ENCODE results near the gene GALNT10. TPM values are rescaled to one million over a fixed set of nuclear protein-coding genes. Genes with fewer than 3 reads are reported as not detected.

GALNT10 gene
- total RNA-seq, 1 donor from 2014 or later, result 52.3 TPM

DNA sequence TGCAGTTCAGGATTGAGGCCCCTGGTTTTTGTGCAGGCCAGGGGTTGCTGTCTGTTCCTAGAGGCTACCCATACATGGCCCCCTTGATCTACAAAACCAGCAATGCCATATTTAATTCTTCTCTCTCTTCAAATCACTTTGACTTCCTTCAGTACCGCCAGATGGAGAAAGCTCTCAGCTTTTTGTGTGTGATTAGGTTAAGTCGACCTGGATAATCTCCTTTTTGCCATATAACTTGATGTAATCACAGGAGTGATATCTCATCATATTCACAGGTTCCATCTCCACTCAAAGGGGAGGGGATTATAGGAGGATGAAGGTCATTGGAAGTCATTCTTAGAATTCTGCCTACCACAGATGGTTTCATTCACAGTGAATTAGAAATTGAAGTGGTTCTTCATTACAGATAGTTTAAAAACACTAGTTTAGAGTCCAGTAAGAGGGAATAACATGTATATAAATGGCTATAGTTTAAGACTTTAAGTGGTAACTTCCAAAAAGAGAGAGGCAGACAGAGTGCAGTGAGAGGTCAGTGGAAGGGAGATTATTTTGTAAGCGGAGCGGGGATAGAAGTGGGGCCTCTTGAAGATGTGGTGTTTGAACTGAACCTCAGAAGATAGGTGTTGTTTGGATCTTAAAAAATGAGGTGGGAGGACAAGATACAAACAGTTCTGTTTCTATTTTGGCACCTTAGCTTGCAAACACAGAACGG is 85.9 kb downstream of the GALNT10 start:
- TF ChIP-seq, protein P1, sequence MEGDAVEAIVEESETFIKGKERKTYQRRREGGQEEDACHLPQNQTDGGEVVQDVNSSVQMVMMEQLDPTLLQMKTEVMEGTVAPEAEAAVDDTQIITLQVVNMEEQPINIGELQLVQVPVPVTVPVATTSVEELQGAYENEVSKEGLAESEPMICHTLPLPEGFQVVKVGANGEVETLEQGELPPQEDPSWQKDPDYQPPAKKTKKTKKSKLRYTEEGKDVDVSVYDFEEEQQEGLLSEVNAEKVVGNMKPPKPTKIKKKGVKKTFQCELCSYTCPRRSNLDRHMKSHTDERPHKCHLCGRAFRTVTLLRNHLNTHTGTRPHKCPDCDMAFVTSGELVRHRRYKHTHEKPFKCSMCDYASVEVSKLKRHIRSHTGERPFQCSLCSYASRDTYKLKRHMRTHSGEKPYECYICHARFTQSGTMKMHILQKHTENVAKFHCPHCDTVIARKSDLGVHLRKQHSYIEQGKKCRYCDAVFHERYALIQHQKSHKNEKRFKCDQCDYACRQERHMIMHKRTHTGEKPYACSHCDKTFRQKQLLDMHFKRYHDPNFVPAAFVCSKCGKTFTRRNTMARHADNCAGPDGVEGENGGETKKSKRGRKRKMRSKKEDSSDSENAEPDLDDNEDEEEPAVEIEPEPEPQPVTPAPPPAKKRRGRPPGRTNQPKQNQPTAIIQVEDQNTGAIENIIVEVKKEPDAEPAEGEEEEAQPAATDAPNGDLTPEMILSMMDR (IDR thresholded peaks at IDR 0.05), result no peak
- DNase-seq (ENCODE audit: low spot score in 2 of 2), result no peak
- Histone ChIP-seq H3K27ac (no peak overlapping the region), H3K4me1 (peaks cover 0 to 14% of the 10 kb centered on the region in 2 donors), H3K27me3 (no peaks in the 10 kb centered on the region), H3K9me3 (no peaks in the 10 kb centered on the region), H3K4me3 (no peak overlapping the region), H3K36me3 (no peaks in the 10 kb centered on the region)
- intact Hi-C loops (cut with DNase I), result no loop called here

DNA sequence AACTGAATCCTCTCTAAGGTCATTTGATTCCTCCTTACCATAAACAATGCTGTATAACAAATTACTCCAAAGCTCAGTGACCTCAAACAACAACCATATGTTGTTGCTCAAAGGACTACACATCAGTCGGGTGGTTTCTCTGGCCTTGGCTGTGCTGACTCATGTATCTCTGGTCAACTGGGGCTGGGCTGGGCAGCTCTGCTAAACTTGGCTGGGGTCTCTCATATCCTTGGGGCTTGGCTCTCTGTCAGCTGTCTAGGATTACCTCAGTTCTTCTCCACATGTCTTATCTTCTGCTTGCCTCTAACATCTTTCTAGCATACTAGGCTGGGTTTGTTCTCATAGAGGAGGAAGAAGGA is 86.4 kb downstream of the GALNT10 start:
- H3K4me1 ChIP-seq, result peaks cover 0 to 14% of the 10 kb centered on the region in 2 donors
- H3K9me3 ChIP-seq, result no peaks in the 10 kb centered on the region
- peak overlapping the region in 1 of 2 donors; percentile 32 for H3K27ac ChIP-seq
- TF ChIP-seq, protein P1 (IDR thresholded peaks at IDR 0.05), result no peak
- no peak overlapping the region for H3K4me3 ChIP-seq
- no peaks in the 10 kb centered on the region for H3K27me3 ChIP-seq
- no peak for DNase-seq (ENCODE audit: low spot score in 2 of 2)
- intact Hi-C loops (cut with DNase I), result no loop called here
- no peaks in the 10 kb centered on the region for H3K36me3 ChIP-seq

DNA sequence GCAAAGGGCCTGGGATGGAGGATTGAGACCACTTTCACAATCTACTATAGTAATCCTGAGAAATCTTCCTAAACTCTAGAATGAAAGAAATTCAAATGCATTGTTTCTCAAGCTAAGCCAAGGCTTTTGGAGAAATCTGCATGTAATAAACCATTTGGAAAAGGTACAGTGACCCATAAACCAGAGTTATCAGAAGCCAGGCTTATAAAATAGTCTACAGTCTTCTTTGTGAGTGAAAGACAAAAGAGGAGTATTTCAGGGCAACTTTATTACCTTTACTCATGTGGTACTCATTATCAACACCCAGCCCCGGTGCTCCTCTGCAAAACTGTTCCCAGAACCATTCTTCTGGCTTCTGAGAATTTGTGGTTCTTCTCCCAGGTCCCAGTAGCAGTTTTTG is 87.0 kb downstream of the GALNT10 start:
- H3K9me3 ChIP-seq, result no peaks in the 10 kb centered on the region
- TF ChIP-seq, protein P1 (IDR thresholded peaks at IDR 0.05), result no peak
- H3K4me3 ChIP-seq, result no peak overlapping the region
- H3K27ac ChIP-seq, result peak overlapping the region in 1 of 2 donors; percentile 32
- no peak for DNase-seq (ENCODE audit: low spot score in 2 of 2)
- intact Hi-C loops (cut with DNase I), result no loop called here
- no peaks in the 10 kb centered on the region for H3K27me3 ChIP-seq
- H3K4me1 ChIP-seq, result peaks cover 0 to 12% of the 10 kb centered on the region in 2 donors
- H3K36me3 ChIP-seq, result no peaks in the 10 kb centered on the region

- Histone ChIP-seq H3K36me3 (no peaks in the 10 kb centered on the region), H3K9me3 (no peaks in the 10 kb centered on the region), H3K4me1 (peaks cover 0 to 5% of the 10 kb centered on the region in 2 donors), H3K27ac (no peak overlapping the region), H3K27me3 (no peaks in the 10 kb centered on the region), H3K4me3 (no peak overlapping the region)
- intact Hi-C loops (cut with DNase I), result no loop called here
- TF ChIP-seq, protein P1 (IDR thresholded peaks at IDR 0.05), result no peak
- no peak for DNase-seq (ENCODE audit: low spot score in 2 of 2)
Measured at GRCh38 chr5:154278186-154278585, 87.7 kb downstream of the GALNT10 start.

DNA sequence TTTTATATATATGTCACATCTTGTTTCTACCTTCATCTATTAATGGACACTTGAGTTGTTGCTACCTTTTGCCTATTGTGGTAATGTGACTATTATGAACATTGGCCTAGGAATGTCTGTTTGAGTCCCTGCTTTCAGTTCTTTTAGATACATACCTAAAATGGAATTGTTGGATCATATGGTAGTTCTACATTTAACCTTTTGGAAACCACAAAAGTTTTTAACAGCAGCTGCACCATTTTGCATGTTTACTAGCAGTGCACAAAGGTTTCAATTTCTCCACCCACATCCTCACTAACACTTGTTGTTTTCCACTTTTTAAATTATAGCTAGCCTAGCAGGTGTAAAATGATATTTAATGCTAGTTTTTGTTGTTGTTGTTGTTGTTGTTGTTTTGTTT is 88.4 kb downstream of the GALNT10 start:
- TF ChIP-seq, protein P1 (IDR thresholded peaks at IDR 0.05), result no peak
- DNase-seq (ENCODE audit: low spot score in 2 of 2), result no peak
- intact Hi-C loops (cut with DNase I), result no loop called here

More for the DNA sequence above, 88.4 kb downstream of the GALNT10 start:
- H3K9me3 ChIP-seq, result no peaks in the 10 kb centered on the region
- no peaks in the 10 kb centered on the region for H3K36me3 ChIP-seq
- peaks cover 0 to under 1% of the 10 kb centered on the region in 2 donors for H3K4me1 ChIP-seq
- H3K4me3 ChIP-seq, result no peak overlapping the region
- H3K27ac ChIP-seq, result no peak overlapping the region
- no peaks in the 10 kb centered on the region for H3K27me3 ChIP-seq
